Suprapubic skin (tissue), 4 donors: ENCODE results near the gene MALAT1. TPM values are rescaled to one million over a fixed set of nuclear protein-coding genes. Genes with fewer than 3 reads are reported as not detected.

Experiments used
- DNase-seq, 2 donors: peaks; one replicate each; pipeline ENCODE4 v3.0.0-alpha.2; 2019; ENCODE audit warnings: low spot score in 2 of 2
- H3K27ac ChIP-seq: fragments of 200-600 bp; sonication (generic); one replicate; pipeline ENCODE4 v1.5.1; 2019
- H3K27me3 ChIP-seq: fragments of 200-600 bp; sonication (generic); one replicate; pipeline ENCODE4 v1.5.1; 2019
- H3K36me3 ChIP-seq: fragments of 200-600 bp; sonication (generic); one replicate; pipeline ENCODE4 v1.5.1; 2019
- H3K4me1 ChIP-seq: fragments of 200-600 bp; sonication (generic); one replicate; pipeline ENCODE4 v1.5.1; 2019
- H3K4me3 ChIP-seq: fragments of 200-600 bp; sonication (generic); one replicate; pipeline ENCODE4 v1.5.1; 2019; ENCODE audit warnings: mild to moderate bottlenecking
- H3K9me3 ChIP-seq: fragments of 200-600 bp; sonication (generic); one replicate; pipeline ENCODE4 v1.5.1; 2019
- EP300 ChIP-seq: sonication (generic); formaldehyde crosslinking; IDR thresholded peaks from one replicate; pipeline ENCODE4 v1.6.1; 2017; ENCODE audit warnings: antibody characterized with exemption
- POLR2A ChIP-seq, 2 donors: fragments of 450-650 bp; IDR thresholded peaks; one replicate each; pipeline ENCODE4 v1.6.1; 2017; ENCODE audit warnings: antibody characterized with exemption in 2 of 2, mild to moderate bottlenecking in 2 of 2, moderate library complexity in 2 of 2
- POLR2AphosphoS5 ChIP-seq, 3 donors: sonication (generic); formaldehyde crosslinking; IDR thresholded peaks; one replicate each; pipeline ENCODE4 v1.6.1; 2017; ENCODE audit warnings: antibody characterized with exemption in 3 of 3
- WGBS: methylation state at CpG from one replicate; pipeline ENCODE4 v1.1.5; 2018; 5-methylcytosine and 5-hydroxymethylcytosine counted together
- total RNA-seq, 4 donors: library from RNA; depleted of rRNA; stranded (reverse); fragments of >200 nt; gene quantifications; one replicate each; pipeline ENCODE4 v1.1.0, GENCODE V29; 2016
- TF ChIP-seq, protein P1 (sequence below), 2 donors: fragments of 200-600 bp in 1 of 2; fragments of 450-650 bp in 1 of 2; sonication (generic) in 1 of 2; IDR thresholded peaks; one replicate each; pipeline ENCODE4 v1.5.1; 2016 to 2019; ENCODE audit warnings: antibody characterized with exemption in 2 of 2, mild to moderate bottlenecking in 1 of 2, moderate library complexity in 1 of 2

MALAT1 gene
- total RNA-seq, 4 donors from 2014 or later, result 10,207 to 42,728 (median 11,538) TPM

DNA sequence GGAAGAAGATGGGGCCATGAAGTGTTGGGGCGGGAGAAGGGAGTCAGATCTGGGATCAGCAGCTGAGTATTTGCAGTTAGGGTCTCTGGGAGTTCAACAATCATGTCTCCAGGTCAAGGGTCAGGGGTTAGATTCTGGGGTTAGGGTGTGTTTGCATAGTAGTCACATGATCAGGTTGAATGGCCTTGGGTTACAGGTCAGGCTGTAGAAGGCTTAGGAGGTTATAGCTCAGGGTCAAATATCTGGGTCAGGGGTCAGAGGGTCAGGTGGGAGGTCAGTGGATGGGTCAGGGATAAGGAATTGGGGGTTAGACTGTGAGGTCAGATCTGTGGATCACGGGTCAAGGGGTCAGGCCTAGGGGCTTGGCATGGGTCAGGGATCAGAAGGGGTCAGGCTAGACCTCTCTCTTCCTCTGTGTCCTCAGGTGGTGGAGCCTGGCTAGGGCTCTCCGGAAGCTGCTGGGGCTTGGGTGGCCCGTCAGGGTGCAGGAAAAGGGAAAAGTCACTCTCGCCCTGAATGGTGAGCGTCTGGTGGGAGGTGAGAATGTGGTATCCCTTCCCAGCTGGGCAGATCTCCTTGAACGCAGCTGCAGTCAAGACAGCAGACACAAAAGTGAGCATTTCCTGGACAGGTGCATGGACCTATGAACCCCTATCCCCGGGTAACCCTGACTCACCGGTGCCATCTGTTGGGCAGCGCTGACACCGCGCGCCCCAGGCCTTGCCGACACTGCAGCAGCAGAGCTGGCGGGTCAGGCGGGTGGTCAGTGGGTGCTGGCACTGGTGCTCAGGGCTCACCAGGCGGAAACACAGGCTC is 52.9 kb downstream of the MALAT1 start:
- Histone ChIP-seq H3K4me1 (peaks cover 53% of the 10 kb centered on the region), H3K27ac (no peak overlapping the region), H3K9me3 (no peaks in the 10 kb centered on the region), H3K36me3 (peaks cover 14% of the 10 kb centered on the region), H3K27me3 (no peaks in the 10 kb centered on the region), H3K4me3 (no peak overlapping the region)
- no peak for TF ChIP-seq POLR2A (IDR thresholded peaks at IDR 0.05)
- TF ChIP-seq, protein P1, sequence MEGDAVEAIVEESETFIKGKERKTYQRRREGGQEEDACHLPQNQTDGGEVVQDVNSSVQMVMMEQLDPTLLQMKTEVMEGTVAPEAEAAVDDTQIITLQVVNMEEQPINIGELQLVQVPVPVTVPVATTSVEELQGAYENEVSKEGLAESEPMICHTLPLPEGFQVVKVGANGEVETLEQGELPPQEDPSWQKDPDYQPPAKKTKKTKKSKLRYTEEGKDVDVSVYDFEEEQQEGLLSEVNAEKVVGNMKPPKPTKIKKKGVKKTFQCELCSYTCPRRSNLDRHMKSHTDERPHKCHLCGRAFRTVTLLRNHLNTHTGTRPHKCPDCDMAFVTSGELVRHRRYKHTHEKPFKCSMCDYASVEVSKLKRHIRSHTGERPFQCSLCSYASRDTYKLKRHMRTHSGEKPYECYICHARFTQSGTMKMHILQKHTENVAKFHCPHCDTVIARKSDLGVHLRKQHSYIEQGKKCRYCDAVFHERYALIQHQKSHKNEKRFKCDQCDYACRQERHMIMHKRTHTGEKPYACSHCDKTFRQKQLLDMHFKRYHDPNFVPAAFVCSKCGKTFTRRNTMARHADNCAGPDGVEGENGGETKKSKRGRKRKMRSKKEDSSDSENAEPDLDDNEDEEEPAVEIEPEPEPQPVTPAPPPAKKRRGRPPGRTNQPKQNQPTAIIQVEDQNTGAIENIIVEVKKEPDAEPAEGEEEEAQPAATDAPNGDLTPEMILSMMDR (IDR thresholded peaks at IDR 0.05), result peak in 1 of 2 donors; percentile 56
- no peak for DNase-seq
- 89% methylated on average over 6 of the region's 17 CpGs for WGBS

DNA sequence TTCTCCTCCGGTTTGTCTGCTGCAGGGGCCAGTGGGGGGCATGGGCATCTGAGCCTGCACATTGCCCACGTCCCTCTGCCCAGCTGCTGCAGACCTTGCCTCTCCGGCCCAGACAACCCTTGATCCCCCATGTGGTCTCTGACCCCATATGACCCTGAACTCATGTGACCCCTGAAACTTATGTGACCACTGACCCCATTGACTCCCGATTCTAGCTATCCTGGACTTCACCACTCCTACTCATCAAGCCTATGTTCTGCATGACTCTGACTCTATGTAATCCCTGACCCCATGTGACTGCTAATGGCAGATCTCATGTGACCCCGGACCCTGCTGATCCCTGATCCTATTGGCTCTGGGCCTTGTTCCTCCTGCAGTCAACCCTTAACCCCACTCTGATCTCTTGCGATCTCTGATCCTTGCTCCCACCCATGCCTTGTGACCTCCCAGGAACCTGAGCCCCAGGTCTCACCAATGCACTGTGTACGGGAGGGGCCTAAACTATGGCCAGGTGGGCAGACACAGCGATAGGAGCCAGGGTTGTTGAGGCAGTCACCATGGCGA is 53.6 kb downstream of the MALAT1 start:
- no peak for DNase-seq
- Histone ChIP-seq H3K36me3 (peaks cover 14% of the 10 kb centered on the region), H3K4me3 (no peak overlapping the region), H3K4me1 (peaks cover 57% of the 10 kb centered on the region), H3K9me3 (no peaks in the 10 kb centered on the region), H3K27me3 (no peaks in the 10 kb centered on the region), H3K27ac (no peak overlapping the region)
- TF ChIP-seq POLR2A (IDR thresholded peaks at IDR 0.05) (no peak), POLR2AphosphoS5 (IDR thresholded peaks at IDR 0.05) (no peak), EP300 (no peak)
- TF ChIP-seq, protein P1 (IDR thresholded peaks at IDR 0.05), result no peak
- WGBS, result 89% methylated on average over 5 of the region's 9 CpGs

DNA sequence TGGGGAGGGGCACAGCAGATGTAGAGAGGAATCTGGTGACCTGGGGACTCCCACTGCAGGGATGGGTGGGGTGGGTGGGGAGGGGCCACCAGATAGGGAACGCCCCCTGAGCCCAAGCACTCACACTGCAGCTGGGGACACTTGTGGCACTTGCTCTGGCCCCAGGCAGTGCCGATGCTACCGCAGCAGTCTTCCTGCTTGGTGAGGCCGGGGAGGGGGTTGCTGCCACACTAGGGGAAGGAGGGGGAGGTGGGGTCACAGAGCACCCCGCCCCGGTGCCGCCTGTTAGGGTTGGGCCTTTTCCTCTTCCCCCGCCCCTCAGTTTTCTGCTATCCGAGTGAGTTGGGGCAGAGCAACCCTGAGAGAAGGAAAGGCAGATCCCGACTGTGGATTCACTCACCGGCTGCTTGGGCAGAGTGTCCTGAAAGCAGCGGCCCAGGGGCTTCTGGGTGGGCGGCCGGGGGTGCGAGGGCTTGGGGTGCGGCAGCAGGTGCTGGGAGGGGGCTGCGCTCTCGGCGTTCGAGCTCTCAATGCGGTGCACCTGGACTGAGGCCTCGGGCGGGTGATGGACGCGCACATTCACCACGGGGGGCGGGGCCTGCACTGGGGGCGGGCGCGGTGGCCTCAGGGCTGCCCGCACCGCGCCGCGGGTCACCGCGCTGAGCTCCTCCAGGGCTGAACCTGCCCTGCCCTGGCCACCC is 54.6 kb downstream of the MALAT1 start:
- H3K4me3 ChIP-seq, result no peak overlapping the region
- peaks cover 14% of the 10 kb centered on the region for H3K36me3 ChIP-seq
- no peak for DNase-seq
- H3K27me3 ChIP-seq, result no peaks in the 10 kb centered on the region
- TF ChIP-seq POLR2A (IDR thresholded peaks at IDR 0.05) (no peak), EP300 (no peak), POLR2AphosphoS5 (IDR thresholded peaks at IDR 0.05) (no peak)
- TF ChIP-seq, protein P1 (IDR thresholded peaks at IDR 0.05), result no peak
- 55% methylated on average over 11 of the region's 37 CpGs for WGBS
- H3K27ac ChIP-seq, result no peak overlapping the region
- H3K4me1 ChIP-seq, result peaks cover 67% of the 10 kb centered on the region
- no peaks in the 10 kb centered on the region for H3K9me3 ChIP-seq

DNA sequence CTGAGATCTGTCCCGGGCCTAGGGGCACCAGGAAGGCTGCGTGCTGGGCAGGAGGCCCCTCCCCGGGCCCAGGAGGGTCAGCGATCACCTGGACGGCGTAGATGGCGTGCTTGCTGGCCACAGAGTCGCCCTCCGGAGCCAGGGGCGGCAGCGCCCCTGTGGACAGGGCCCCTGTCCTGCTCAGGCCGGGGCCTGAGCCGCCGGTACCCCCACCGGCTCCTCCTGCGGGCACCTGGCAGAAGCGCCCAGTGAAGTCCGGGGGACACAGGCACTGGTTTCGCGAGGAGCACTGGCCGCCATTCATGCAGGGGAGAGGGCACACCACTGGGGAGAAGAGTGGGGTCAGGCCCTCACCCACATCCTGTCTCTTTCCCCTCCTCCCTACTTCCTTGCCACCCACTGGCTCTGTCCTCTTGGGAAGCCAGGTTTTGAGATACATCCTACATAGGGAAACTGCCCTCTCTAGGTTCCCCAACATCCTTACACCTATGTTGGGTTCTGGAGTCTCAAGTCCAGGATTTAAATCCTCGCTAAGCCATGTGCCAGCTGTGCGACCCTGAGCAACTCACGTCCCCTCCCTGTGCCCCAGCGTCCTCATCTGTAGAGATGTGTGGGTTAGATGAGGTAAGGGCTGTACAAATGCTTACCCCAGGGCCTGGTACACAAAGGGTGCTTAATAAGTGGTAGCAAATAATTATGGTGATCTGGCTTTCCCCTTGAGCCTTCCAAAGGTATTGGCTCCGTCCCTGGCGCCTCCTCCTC is 55.4 kb downstream of the MALAT1 start:
- Histone ChIP-seq H3K9me3 (no peaks in the 10 kb centered on the region), H3K4me1 (peaks cover 75% of the 10 kb centered on the region), H3K27ac (no peak overlapping the region), H3K27me3 (no peaks in the 10 kb centered on the region), H3K4me3 (no peak overlapping the region), H3K36me3 (peaks cover 8% of the 10 kb centered on the region)
- WGBS, result 76% methylated on average over 10 of the region's 27 CpGs
- DNase-seq, result no peak
- TF ChIP-seq EP300 (no peak), POLR2AphosphoS5 (IDR thresholded peaks at IDR 0.05) (no peak), POLR2A (IDR thresholded peaks at IDR 0.05) (no peak)
- TF ChIP-seq, protein P1 (IDR thresholded peaks at IDR 0.05), result no peak
